Occipital lobe (tissue), 2 donors: ENCODE data around the gene ARMCX5. TPM values are rescaled to one million over a fixed set of nuclear protein-coding genes. Genes with fewer than 3 reads are reported as not detected.

ENCODE experiments used
- DNase-seq: peaks from one replicate; lab custom pipeline; 2025; lab: John Stamatoyannopoulos, UW
- total RNA-seq: library from RNA; depleted of rRNA; stranded (reverse); fragments of >200 nt; gene quantifications from one replicate; pipeline ENCODE4 v1.2.3, GENCODE V29; 2014

Gene ARMCX5
- 42.6 TPM for total RNA-seq

DNA sequence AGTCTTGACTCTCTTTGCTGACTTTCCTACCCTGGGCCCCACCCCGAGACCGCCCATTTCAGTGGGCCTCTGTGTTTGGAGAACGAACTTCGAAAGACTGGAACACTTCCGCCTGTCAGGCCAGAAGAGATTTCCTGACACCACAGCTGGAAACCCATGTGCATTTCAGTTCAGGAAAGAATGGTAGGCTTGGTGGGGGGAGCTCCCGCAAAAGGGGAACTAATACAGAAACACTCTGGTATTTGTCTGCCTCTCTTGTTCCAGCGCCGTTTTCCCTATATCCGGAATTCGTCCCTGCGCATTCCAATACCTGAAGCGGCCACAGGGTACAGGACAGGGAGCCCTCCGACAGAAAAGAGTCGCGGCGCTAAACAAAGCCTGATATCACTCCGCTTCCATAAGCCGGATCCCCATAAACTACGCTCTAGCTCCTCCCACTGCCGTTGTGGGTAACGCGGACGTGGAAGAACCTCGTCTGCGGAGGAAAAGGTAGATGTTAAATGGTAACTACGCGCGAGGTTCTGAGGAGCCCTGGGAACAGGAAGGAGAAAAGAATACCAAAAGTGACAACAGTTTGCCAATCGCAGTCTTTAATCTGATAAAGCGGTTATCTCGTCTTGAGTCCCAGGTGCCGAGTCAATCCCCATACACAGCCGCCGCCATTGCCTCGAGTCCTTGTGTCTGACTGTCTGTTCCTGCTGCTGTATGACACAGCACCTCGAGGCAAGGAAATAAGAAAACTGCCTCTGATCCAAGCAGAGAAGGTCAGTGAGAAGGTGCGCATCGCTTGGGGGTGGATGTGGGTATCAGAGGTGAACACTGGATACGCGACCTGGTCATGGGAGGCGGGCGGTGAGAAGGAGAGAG is at the start of gene ARMCX5:
Gene ARMCX5, plus strand, starts transcription at position 432 of the 867 bp plus-strand sequence. CDS start 2,627 bp downstream, outside the sequence.
- DNase-seq = peak; percentile 65

DNA sequence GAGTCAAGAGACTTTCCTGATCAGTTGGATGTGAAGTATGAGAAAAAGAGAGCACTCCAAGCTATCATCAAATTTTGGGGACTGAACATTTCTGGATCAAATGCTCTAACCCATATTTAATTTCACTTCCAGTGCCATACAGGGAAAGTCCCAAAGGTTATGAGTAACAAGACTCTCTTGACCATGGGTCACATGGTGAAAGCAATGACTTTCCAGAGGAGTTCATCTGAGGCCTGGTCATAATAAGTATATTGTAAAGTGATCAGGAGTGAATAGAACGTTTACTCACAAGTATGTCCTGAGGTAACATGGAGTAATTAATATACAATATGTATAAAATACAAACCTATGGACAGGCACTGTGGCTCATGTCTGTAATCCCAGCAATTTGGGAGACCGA is 40.7 kb upstream of the ARMCX5 start:
- no peak for DNase-seq

DNA sequence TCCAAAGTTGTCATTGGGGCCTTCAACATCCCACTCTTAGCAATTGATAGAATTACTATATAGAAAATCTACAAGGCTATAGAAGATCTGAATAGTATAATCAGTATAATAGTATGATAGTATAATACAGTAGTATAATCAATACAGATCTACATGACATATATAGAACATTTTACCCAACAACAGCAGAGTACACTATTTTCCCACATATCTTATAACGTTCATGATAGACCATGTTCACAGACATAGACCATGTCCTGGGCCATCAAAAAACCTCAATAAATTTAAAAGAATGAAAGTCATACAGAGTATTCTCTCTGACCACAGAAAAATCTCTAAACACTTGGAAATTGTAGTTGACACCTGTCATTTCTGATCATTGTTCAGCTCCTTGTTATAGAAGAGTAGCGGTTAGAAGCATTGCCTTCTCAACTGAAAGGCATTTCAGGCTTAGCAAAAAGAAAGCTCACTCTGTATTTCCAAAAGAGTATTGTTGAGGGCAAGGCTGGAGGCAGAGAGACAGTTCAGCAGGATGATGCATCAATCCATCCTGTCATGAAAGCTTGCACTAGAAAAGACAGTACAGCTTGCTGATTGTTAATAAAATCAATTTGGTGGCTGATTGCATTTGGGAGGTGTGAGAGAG is 38.8 kb upstream of the ARMCX5 start:
- no peak for DNase-seq

DNA sequence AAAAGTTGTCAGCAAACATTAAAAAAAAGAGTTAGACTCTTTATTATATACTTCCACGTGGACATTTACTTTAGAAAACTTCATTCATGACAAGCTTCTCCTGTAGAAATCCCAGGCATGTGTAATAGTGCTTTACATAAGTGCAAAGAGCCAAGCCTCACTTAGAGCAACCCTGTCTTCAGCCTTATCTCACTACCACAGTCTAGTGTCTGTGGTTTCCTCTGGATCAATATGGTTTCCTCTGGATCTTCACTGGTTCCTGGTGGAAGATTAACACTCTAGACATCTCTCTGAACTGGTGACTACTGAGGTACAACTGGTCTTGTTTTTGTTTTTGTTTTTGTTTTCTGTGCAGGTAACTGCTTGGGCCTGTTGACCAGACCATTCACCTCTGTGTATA is 18.4 kb upstream of the ARMCX5 start:
- no peak for DNase-seq

DNA sequence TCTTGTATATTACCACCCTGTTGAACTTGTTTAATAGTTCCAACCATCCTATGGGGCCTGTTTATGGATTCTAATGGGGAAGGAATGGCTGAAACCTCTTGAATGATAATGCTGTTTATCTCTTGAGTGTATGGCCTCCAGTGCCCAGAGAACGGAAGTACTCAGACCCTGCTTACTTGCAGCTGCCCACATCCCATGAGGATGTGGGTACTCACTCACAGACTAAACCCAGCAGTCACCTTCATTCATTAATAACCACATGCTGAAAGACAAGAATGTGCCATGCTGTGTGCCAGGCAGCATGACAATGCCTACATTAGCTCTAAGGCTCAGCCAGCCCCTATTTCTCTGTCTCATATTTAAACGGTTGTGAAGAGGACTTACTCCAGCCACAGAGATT is 5.9 kb upstream of the ARMCX5 start:
- no peak for DNase-seq

- no peak for DNase-seq
Observed at GRCh38 chrX:102599951-102600579, 750 bp downstream of the ARMCX5 start.

- DNase-seq = no peak
Observed at GRCh38 chrX:102604327-102604726, 5.0 kb downstream of the ARMCX5 start.

DNA sequence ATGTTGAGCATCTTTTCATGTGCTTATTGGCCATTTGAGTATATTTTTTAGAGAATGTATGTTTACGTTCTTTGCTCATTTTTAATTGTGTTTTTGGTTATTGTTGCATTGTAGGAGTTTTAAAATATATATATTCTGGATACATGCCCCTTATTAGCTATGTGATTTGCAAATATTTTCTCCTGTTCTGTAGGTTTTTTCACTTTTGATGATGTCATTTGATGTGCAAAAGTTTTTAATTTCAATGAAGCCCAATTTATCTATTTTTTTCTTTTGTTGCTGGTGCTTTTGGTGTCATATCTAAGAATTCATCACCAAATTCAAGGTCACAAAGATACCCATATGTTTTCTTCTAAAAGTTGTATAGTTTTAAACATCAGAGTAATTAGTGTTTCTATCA is 6.8 kb downstream of the ARMCX5 start:
- no peak for DNase-seq

DNA sequence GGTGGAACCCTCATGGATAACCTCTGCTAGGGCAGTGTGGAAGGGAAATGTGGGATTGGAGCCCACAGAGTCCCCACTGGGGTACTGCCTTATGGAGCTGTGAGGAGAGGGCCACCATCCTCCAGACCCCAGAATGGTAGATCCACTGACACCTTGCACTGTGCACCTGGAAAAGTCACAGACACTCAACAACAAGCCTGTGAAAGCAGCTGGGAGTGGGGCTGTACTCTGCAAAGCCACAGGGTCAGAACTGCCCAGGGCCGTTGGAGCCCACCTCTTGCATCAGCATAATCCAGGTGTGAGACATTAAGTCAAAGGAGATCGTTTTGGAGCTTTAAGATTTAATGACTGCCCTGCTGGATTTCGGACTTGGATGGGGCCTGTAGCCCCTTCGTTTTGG is 11.6 kb downstream of the ARMCX5 start:
- no peak for DNase-seq

- peak; percentile 1 for DNase-seq
Observed at GRCh38 chrX:102624105-102624504, 24.8 kb downstream of the ARMCX5 start.

GRCh38 chrX:102627640-102628039 is 28.3 kb downstream of the ARMCX5 start:
- DNase-seq = no peak

DNA sequence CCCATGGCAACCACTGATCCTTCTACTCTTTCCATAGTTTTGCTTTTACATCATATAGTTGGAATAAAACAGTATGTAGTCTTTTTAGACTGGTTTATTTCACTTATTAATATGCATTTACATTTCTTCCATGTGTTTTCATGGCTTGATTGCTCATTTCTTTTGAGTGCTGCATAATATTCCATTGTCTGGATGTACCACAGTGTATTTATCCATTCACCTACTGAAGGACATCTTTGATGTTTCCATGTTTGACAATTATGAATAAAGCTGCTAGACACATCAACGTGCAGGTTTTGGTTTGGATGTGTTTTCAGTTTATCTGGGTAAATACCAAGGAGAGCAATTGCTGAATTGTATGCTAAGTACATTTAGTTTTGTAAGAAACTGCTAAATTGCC is 38.2 kb downstream of the ARMCX5 start:
- no peak for DNase-seq

DNA sequence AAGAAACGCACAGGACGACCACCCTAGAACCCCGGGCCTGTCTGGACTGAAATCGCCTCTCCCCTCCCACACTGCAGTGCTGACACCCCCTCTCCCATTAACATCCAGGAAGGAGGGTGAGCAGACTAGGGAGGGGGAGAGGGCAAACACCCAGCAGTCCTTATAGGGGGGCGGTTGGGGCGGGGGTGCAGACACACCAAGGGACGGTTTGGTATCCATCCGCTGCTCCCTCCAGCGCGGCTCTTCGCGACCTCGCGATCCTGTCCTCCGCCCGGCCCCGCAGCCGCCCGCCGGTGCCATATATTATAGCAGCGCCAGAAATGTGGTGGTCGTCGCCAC is 51.6 kb downstream of the ARMCX5 start:
- DNase-seq = no peak

GRCh38 chrX:102651242-102652011 is 52.1 kb downstream of the ARMCX5 start, which contains the start of gene GPRASP1:
GPRASP1 (plus strand) TSS chrX:102651483; CDS start chrX:102653914, 2,431 bp downstream.
- DNase-seq = peak; percentile 43

DNA sequence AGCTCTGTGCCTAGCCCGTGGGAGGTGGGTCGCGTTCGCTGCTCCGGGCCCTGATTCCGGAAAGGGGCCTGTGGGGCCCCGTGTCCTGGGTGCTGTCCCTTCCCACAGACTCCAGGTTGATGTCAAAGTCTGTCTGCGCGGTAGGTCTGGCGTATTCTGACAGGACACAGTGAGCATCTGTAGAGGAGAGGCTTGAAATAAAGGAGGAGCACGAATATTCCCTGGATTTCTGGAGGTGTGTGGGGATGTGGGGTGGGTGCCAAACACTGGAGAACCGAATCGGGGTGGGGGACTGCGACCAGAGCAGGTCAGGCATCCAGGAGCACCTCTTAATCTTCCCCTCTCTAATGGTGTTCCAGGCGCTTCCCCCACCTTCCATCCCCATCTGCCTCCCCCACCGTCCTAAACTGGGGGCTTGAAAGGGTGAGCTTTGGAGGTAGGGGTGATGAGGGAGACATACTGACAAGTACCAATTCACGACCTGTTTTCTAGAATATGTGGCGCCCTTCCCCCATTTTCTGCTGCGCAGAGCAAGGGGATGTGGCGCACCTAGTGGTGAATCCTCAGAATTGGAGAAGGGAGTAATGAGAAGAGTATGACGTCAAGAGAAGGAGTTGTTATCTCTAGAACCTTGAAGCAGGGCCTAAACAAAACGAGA is 52.8 kb downstream of the ARMCX5 start:
- DNase-seq = peak; percentile 19

Other genes with a start within 250 kb of the ARMCX5 start
- gene NXF2B, start 159.5 kb upstream of the ARMCX5 start, total RNA-seq = not detected
- 0.62 TPM for gene TCP11X2, start 127.7 kb upstream of the ARMCX5 start, total RNA-seq
- gene TMSB15A, start 82.8 kb upstream of the ARMCX5 start, total RNA-seq = 111 TPM
- 32.6 TPM for gene GPRASP1, start 52.0 kb downstream of the ARMCX5 start, total RNA-seq
- 70.0 TPM for gene GPRASP2, start 112.9 kb downstream of the ARMCX5 start, total RNA-seq
- gene GPRASP3, start 121.2 kb downstream of the ARMCX5 start, total RNA-seq = 61.3 TPM